GM06990 (cell line): ENCODE measurements around the gene PSMA6.

Source experiments
- DNase-seq: peaks from one replicate; pipeline ENCODE4 v3.0.0-alpha.2; 2011; ENCODE audit not compliant: insufficient read length; ENCODE audit errors: extremely low read depth
- H3K27me3 ChIP-seq: replicated peaks from 2 replicates; pipeline ENCODE4 v1.6.0; 2011; ENCODE audit warnings: low read length; ENCODE audit not compliant: control insufficient read depth, insufficient read depth
- H3K36me3 ChIP-seq: 2 replicates; pipeline ENCODE4 v1.5.1; 2011; ENCODE audit warnings: low read length; ENCODE audit not compliant: control insufficient read depth, insufficient read depth
- H3K4me3 ChIP-seq: replicated peaks from 2 replicates; pipeline ENCODE4 v1.5.1; 2011; ENCODE audit warnings: low read depth, mild to moderate bottlenecking, control low read depth, low read length
- TF ChIP-seq, protein P1 (sequence below): IDR thresholded peaks from 2 replicates; pipeline ENCODE4 v1.5.1; 2011; ENCODE audit warnings: low read length, control low read depth, mild to moderate bottlenecking, inconsistent platforms; ENCODE audit not compliant: insufficient read depth, poor library complexity, severe bottlenecking

PSMA6 gene

GRCh38 chr14:35336494-35337268 lies 44.5 kb downstream of the PSMA6 start:
- no peak for DNase-seq
- Histone ChIP-seq H3K27me3 (no peaks in the 10 kb centered on the region), H3K36me3 (no peaks in the 10 kb centered on the region), H3K4me3 (no peak overlapping the region)
- TF ChIP-seq, protein P1, sequence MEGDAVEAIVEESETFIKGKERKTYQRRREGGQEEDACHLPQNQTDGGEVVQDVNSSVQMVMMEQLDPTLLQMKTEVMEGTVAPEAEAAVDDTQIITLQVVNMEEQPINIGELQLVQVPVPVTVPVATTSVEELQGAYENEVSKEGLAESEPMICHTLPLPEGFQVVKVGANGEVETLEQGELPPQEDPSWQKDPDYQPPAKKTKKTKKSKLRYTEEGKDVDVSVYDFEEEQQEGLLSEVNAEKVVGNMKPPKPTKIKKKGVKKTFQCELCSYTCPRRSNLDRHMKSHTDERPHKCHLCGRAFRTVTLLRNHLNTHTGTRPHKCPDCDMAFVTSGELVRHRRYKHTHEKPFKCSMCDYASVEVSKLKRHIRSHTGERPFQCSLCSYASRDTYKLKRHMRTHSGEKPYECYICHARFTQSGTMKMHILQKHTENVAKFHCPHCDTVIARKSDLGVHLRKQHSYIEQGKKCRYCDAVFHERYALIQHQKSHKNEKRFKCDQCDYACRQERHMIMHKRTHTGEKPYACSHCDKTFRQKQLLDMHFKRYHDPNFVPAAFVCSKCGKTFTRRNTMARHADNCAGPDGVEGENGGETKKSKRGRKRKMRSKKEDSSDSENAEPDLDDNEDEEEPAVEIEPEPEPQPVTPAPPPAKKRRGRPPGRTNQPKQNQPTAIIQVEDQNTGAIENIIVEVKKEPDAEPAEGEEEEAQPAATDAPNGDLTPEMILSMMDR = no peak

GRCh38 chr14:35337269-35338255 lies 45.4 kb downstream of the PSMA6 start:
- H3K4me3 ChIP-seq = no peak overlapping the region
- H3K27me3 ChIP-seq = no peaks in the 10 kb centered on the region
- TF ChIP-seq, protein P1 = no peak
- no peaks in the 10 kb centered on the region for H3K36me3 ChIP-seq
- DNase-seq = no peak

GRCh38 chr14:35338731-35339405 lies 46.7 kb downstream of the PSMA6 start:
- H3K36me3 ChIP-seq = no peaks in the 10 kb centered on the region
- H3K4me3 ChIP-seq = no peak overlapping the region
- TF ChIP-seq, protein P1 = no peak
- DNase-seq = no peak
- no peaks in the 10 kb centered on the region for H3K27me3 ChIP-seq

DNA sequence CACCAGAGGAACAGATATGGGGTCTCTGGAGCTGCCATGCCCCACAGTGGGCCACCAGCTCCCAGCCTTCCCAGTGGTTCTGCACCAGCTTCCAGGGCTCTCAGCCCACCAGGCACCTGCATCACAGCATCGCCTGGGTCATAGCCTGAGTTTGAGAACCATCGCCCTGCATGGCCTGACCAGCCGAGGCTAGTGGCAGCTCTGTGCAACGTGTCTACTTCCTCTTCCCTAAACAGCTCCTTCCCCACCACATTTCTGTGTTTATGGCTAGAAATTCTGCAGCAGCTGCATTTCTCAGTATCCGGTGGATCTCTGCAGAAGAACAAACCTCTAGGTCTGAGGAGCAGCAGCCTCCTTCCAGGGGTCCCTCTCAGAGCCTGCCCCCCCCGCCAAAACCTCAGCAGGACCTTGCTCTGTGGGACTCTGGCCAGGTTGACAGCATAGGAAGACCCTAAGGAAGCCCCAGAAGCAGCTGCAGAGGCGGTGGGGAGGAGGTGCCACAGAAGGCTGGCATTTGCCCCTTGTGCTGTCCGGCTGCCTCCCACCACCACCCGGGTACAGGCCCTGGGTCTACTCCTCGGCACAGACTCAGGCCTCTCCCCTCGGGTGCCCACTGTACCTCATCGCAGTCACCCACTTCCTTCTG lies 47.7 kb downstream of the PSMA6 start:
- TF ChIP-seq, protein P1 = no peak
- Histone ChIP-seq H3K4me3 (no peak overlapping the region), H3K27me3 (no peaks in the 10 kb centered on the region), H3K36me3 (no peaks in the 10 kb centered on the region)
- DNase-seq = no peak
